NCI-H748 (cell line): Measurements from ENCODE around the gene SPSB1.

Experiments used
- DNase-seq: peaks from one replicate; lab custom pipeline; 2025; ENCODE audit not compliant: unreplicated experiment; lab: John Stamatoyannopoulos, UW

SPSB1 gene

DNA sequence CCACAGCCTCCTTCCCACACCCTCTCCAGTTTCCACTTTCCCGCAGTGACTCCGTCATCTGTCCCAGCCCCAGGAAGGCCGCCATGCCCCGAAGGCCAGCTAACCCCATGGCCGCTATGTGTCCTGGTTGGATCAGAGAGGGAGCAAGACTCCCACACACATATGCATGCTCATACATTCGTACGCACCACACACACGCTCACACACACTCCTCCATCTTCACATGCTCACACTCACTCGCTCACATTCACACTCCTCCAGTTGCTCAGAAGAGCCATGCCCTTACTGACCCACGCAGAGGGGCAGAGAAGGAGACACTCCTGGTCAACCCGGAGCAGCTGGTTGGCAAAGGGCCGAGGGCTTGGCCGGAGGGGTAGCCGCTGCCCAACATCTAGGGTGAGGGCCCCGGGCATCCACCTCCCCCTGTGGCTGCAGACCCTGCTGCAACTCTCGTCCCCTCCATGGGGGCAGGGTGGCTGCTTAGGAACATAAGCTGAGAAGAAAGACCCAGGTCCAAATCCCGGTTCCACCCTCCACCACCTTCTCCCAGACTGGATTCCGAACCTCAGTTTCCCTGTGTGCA, 124.3 kb downstream of the SPSB1 start:
- no peak for DNase-seq

DNA sequence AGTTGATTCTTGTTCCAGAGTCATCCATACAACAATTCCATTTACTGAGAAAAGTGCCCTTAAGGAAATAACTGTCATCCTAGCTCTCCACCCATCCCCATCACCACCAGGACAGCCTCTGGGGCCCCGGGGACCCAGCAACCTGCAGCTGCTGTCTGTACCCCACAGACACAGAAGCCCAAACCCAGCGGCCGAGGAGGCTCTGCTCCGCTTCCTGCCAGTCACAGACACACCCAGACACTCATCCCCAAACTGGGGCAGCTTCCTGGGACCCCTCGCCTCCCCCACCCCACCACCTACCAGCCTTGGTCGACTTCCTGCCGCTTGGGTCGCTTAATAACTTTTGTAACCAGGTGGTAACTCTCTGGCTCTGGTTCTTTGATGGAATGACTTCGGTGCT, 125.0 kb downstream of the SPSB1 start:
- DNase-seq: no peak

DNA sequence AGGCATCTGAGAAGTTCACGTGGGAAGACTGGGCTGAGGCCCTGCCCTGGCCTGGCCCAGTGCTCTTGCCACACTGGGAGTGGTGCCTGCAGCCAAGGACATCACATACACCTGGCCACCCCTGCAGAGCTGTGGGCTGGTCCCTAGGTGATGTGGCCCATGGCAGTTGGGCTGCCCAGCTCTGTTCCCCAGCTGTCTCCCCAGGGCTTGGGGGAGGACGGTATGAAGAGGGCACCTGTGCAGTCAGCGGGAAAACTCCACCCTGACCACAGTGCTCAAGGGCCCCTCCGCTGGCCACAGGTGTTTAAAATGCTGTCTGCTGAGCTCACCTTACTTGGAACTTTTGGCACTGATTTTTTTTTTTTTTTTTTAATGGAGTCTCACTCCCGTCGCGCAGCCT, 126.2 kb downstream of the SPSB1 start:
- DNase-seq: no peak
